Measurements from ENCODE around the gene CHTF18. TPM values are rescaled to one million over a fixed set of nuclear protein-coding genes. Genes with fewer than 3 reads are reported as not detected.

The CHTF18 gene
- total and polyA plus RNA-seq, 10 of the 15 experiments (the other 5 are each of a cell fraction or from before 2014, with no cell fraction given), result 1.6 to 87.8 (median 19.4) TPM

GRCh38 chr16:842061-842476 lies 53.6 kb downstream of the CHTF18 start:
- no TSS peak for BruUV-seq (replicated peaks)
- no peaks in the 10 kb centered on the region for H3K27me3 ChIP-seq (replicated peaks in 1 of 2; ENCODE audit: control insufficient read depth in 2 of 2, insufficient read depth in 2 of 2, low read length in 1 of 2)
- H3K9me3 ChIP-seq (replicated peaks; ENCODE audit: control insufficient read depth, insufficient read depth, low read length), result no peaks in the 10 kb centered on the region; the same call in 2 of the 3 replicates
- in situ Hi-C loops (cut with MboI) (no loop called here), intact Hi-C loops (cut with micrococcal nuclease; ENCODE audit: unreplicated experiment) (no loop called here)
- no peak overlapping the region for H2AFZ ChIP-seq (ENCODE audit: control insufficient read depth, low read depth, low read length)
- no peaks in the 10 kb centered on the region for H3K4me1 ChIP-seq (ENCODE audit: control insufficient read depth, insufficient read depth, low read length)
- ChIA-PET CTCF (no interaction called here), SMC1A (ENCODE audit: uncharacterized antibody, unreplicated experiment) (no interaction called here), RAD21 (ENCODE audit: unreplicated experiment) (no interaction called here), POLR2A (no interaction called here)
- no peak overlapping the region for H3K9ac ChIP-seq (ENCODE audit: control insufficient read depth, insufficient read depth, low read length)
- WGBS (ENCODE audit: insufficient coverage, insufficient replicate concordance, low lambda C conversion rate, missing lambda C conversion rate), result 48% methylated on average over 13 of the region's 19 CpGs
- H3K4me2 ChIP-seq (ENCODE audit: control insufficient read depth, insufficient read depth), result no peak overlapping the region
- H3K4me3 ChIP-seq, result no peak overlapping the region
- H4K20me1 ChIP-seq (ENCODE audit: control insufficient read depth, insufficient read depth), result no peaks in the 10 kb centered on the region
- H3K36me3 ChIP-seq (ENCODE audit: control insufficient read depth in 2 of 2, insufficient read depth in 2 of 2, low read length in 1 of 2), result no peaks in the 10 kb centered on the region
- FAIRE-seq, result no peak
- H3K27ac ChIP-seq (ENCODE audit: control insufficient read depth, insufficient read depth), result no peak overlapping the region
- H3K79me2 ChIP-seq (ENCODE audit: control insufficient read depth, insufficient read depth, low read length), result no peaks in the 10 kb centered on the region
- no peak for ATAC-seq
- no peak for DNase-seq (ENCODE audit: low read depth, low spot score)
- no peak for TF ChIP-seq ZNF274 (IDR thresholded peaks at IDR 0.05; ENCODE audit: insufficient read depth, insufficient read length)
- no peak for TF ChIP-seq WRNIP1 (IDR thresholded peaks at IDR 0.05; ENCODE audit: borderline replicate concordance, low read depth, low read length)
- TF ChIP-seq NR2C1 (IDR thresholded peaks at IDR 0.05), result no peak
- no peak for TF ChIP-seq LARP7 (IDR thresholded peaks at IDR 0.05)
- TF ChIP-seq EZH2 (IDR thresholded peaks at IDR 0.05; ENCODE audit: borderline replicate concordance, control insufficient read depth, low read depth, low read length), result no peak
- no peak for TF ChIP-seq E2F4 (IDR thresholded peaks at IDR 0.05; ENCODE audit: low read depth, low read length)
- no peak for TF ChIP-seq JUNB (IDR thresholded peaks at IDR 0.05)
- TF ChIP-seq ZNF217 (IDR thresholded peaks at IDR 0.05), result no peak
- TF ChIP-seq STAT3 (IDR thresholded peaks at IDR 0.05; ENCODE audit: low read depth, low read length), result no peak
- no peak for TF ChIP-seq NKRF (conservative IDR thresholded peaks at IDR 0.05)
- TF ChIP-seq SUPT20H (IDR thresholded peaks at IDR 0.05; ENCODE audit: borderline replicate concordance, control insufficient read depth, low read depth, low read length), result no peak
- no peak for TF ChIP-seq MEF2A (IDR thresholded peaks at IDR 0.05; ENCODE audit: insufficient read depth, low read depth, low read length)
- no peak for TF ChIP-seq YBX1 (IDR thresholded peaks at IDR 0.05)
- TF ChIP-seq CREB1 (IDR thresholded peaks at IDR 0.05; ENCODE audit: low read depth), result no peak
- no peak for TF ChIP-seq BCL11A (IDR thresholded peaks at IDR 0.05; ENCODE audit: low read depth, low read length)
- TF ChIP-seq RELA (IDR thresholded peaks at IDR 0.05; ENCODE audit: borderline replicate concordance, partially characterized antibody), result no peak

Measured in GM12878 (cell line).